H9 (cell line): ENCODE results near the gene CLEC1A. TPM values are rescaled to one million over a fixed set of nuclear protein-coding genes. Genes with fewer than 3 reads are reported as not detected.

Experiments used
- DNase-seq: peaks from one replicate; pipeline ENCODE4 v3.0.0-alpha.2; 2017
- H2AFZ ChIP-seq: one replicate; pipeline ENCODE4 v1.6.1; 2013; ENCODE audit warnings: mild to moderate bottlenecking, low read length, control low read depth, moderate library complexity
- H2AK5ac ChIP-seq: 2 replicates; pipeline ENCODE4 v1.6.1; 2013; ENCODE audit warnings: low read length, control low read depth, mixed read lengths; ENCODE audit not compliant: insufficient read length
- H2BK120ac ChIP-seq: one replicate; pipeline ENCODE4 v1.6.1; 2013; ENCODE audit warnings: low read depth, mild to moderate bottlenecking, low read length, control low read depth, inconsistent platforms; ENCODE audit not compliant: poor library complexity, severe bottlenecking
- H2BK12ac ChIP-seq: 2 replicates; pipeline ENCODE4 v1.6.1; 2013; ENCODE audit warnings: low read length, control low read depth, mixed read lengths, low read depth; ENCODE audit not compliant: insufficient read length
- H2BK15ac ChIP-seq: 2 replicates; pipeline ENCODE4 v1.6.1; 2013; ENCODE audit warnings: low read depth, low read length, control low read depth
- H2BK20ac ChIP-seq: one replicate; pipeline ENCODE4 v1.6.1; 2013; ENCODE audit warnings: low read depth, mild to moderate bottlenecking, low read length, control low read depth, inconsistent platforms; ENCODE audit not compliant: poor library complexity, severe bottlenecking
- H2BK5ac ChIP-seq: 2 replicates; pipeline ENCODE4 v1.6.1; 2013; ENCODE audit warnings: low read length, control low read depth, mixed read lengths; ENCODE audit not compliant: insufficient read length
- H3K14ac ChIP-seq: 2 replicates; pipeline ENCODE4 v1.6.1; 2013; ENCODE audit warnings: low read length, control low read depth; ENCODE audit not compliant: insufficient read depth
- H3K18ac ChIP-seq: 2 replicates; pipeline ENCODE4 v1.6.1; 2013; ENCODE audit warnings: low read depth, mild to moderate bottlenecking, mixed read lengths, low read length, control low read depth; ENCODE audit not compliant: insufficient read length
- H3K23ac ChIP-seq: 2 replicates; pipeline ENCODE4 v1.6.1; 2013; ENCODE audit warnings: low read length, control low read depth, mixed read lengths, low read depth; ENCODE audit not compliant: insufficient read length
- H3K23me2 ChIP-seq: 2 replicates; pipeline ENCODE4 v1.6.1; 2013; ENCODE audit warnings: low read depth, mild to moderate bottlenecking, mixed read lengths, low read length, control low read depth; ENCODE audit not compliant: insufficient read length, poor library complexity, severe bottlenecking
- H3K27ac ChIP-seq: 2 replicates; pipeline ENCODE4 v1.5.1; 2013; ENCODE audit warnings: low read length, control low read depth, mixed read lengths, low read depth; ENCODE audit not compliant: insufficient read length
- H3K27me3 ChIP-seq: 2 replicates; pipeline ENCODE4 v1.6.1; 2013; ENCODE audit warnings: low read length, control low read depth, inconsistent platforms; ENCODE audit not compliant: insufficient read depth
- H3K4ac ChIP-seq: 2 replicates; pipeline ENCODE4 v1.6.1; 2013; ENCODE audit warnings: low read depth, mild to moderate bottlenecking, control low read depth, inconsistent platforms, low read length, moderate library complexity
- H3K4me1 ChIP-seq: 2 replicates; pipeline ENCODE4 v1.6.1; 2013; ENCODE audit warnings: low read length, control low read depth, inconsistent platforms; ENCODE audit not compliant: insufficient read depth
- H3K4me2 ChIP-seq: 2 replicates; pipeline ENCODE4 v1.6.1; 2013; ENCODE audit warnings: low read length, control low read depth, mixed read lengths; ENCODE audit not compliant: insufficient read length, insufficient read depth
- H3K56ac ChIP-seq: 2 replicates; pipeline ENCODE4 v1.6.1; 2013; ENCODE audit warnings: low read depth, mild to moderate bottlenecking, mixed read lengths, low read length, control low read depth; ENCODE audit not compliant: insufficient read length
- H3K79me1 ChIP-seq: 2 replicates; pipeline ENCODE4 v1.6.1; 2013; ENCODE audit warnings: low read depth, mild to moderate bottlenecking, moderate library complexity, low read length, control low read depth, inconsistent platforms; ENCODE audit not compliant: insufficient read depth, poor library complexity, severe bottlenecking
- H3K79me2 ChIP-seq: 2 replicates; pipeline ENCODE4 v1.6.1; 2013; ENCODE audit warnings: low read length, control low read depth, inconsistent platforms; ENCODE audit not compliant: insufficient read depth
- H3K9ac ChIP-seq: 2 replicates; pipeline ENCODE4 v1.6.1; 2013; ENCODE audit warnings: low read length, control low read depth, mixed read lengths; ENCODE audit not compliant: insufficient read length; ENCODE audit errors: extremely low read depth
- H3K9me3 ChIP-seq: one replicate; pipeline ENCODE4 v1.6.1; 2013; ENCODE audit warnings: low read depth, low read length, inconsistent platforms; ENCODE audit not compliant: control insufficient read depth
- H3T11ph ChIP-seq: one replicate; pipeline ENCODE4 v1.6.1; 2013; ENCODE audit warnings: mild to moderate bottlenecking, low read length, control low read depth, inconsistent platforms
- H4K20me1 ChIP-seq: one replicate; pipeline ENCODE4 v1.6.1; 2013; ENCODE audit not compliant: control insufficient read depth, insufficient read length, insufficient read depth
- H4K5ac ChIP-seq: 2 replicates; pipeline ENCODE4 v1.6.1; 2013; ENCODE audit warnings: low read depth, mild to moderate bottlenecking, mixed read lengths, low read length, control low read depth; ENCODE audit not compliant: insufficient read length
- H4K8ac ChIP-seq: replicated peaks from 2 replicates; pipeline ENCODE4 v1.6.1; 2013; ENCODE audit warnings: low read length, control low read depth, mixed read lengths, low read depth; ENCODE audit not compliant: insufficient read length
- H4K91ac ChIP-seq: 2 replicates; pipeline ENCODE4 v1.6.1; 2013; ENCODE audit warnings: low read depth, mild to moderate bottlenecking, moderate library complexity, mixed read lengths, low read length, control low read depth; ENCODE audit not compliant: insufficient read length
- H3K27ac Mint-ChIP-seq, 3 experiments: 2 replicates in 2 of 3; 3 replicates in 1 of 3; pipeline ENCODE4 v1.8.0; 2020 to 2021; ENCODE audit warnings: mixed read lengths in 3 of 3, mild to moderate bottlenecking in 1 of 3, moderate library complexity in 1 of 3
- H3K27me3 Mint-ChIP-seq: 2 replicates; pipeline ENCODE4 v1.8.0; 2021; ENCODE audit warnings: low read depth, mild to moderate bottlenecking, moderate library complexity, mixed read lengths
- H3K36me3 Mint-ChIP-seq, 3 experiments: 2 replicates in 2 of 3; 3 replicates in 1 of 3; pipeline ENCODE4 v1.8.0; 2020 to 2021; ENCODE audit warnings: low read depth in 3 of 3, mixed read lengths in 3 of 3; ENCODE audit not compliant: insufficient read depth in 1 of 3
- H3K4me1 Mint-ChIP-seq, 2 experiments: 2 replicates each; pipeline ENCODE4 v1.8.0; 2020; ENCODE audit warnings: mixed read lengths in 2 of 2
- H3K4me3 Mint-ChIP-seq, 2 experiments: 2 replicates in 1 of 2; 3 replicates in 1 of 2; pipeline ENCODE4 v1.8.0; 2020 to 2021; ENCODE audit warnings: mild to moderate bottlenecking in 2 of 2, mixed read lengths in 2 of 2, moderate library complexity in 1 of 2
- H3K9me3 Mint-ChIP-seq, 2 experiments: 2 replicates in 1 of 2; 3 replicates in 1 of 2; pipeline ENCODE4 v1.8.0; 2020; ENCODE audit warnings: mild to moderate bottlenecking in 2 of 2, mixed read lengths in 2 of 2, moderate library complexity in 1 of 2
- WGBS: extraction: QIAGEN DNeasy Blood & Tissue Kit; methylation state at CpG from one replicate; pipeline ENCODE4 v1.1.7; 2013; ENCODE audit warnings: missing lambda C conversion rate, low lambda C conversion rate, mixed read lengths; ENCODE audit not compliant: insufficient read length; ENCODE audit errors: extremely low coverage; 5-methylcytosine and 5-hydroxymethylcytosine counted together
- total RNA-seq: library from RNA; stranded (reverse); gene quantifications from 2 replicates; pipeline ENCODE4 v1.2.1, GENCODE V29; 2021
- TF ChIP-seq, protein P1 (sequence below): fragments of 200-600 bp; sonication (generic); conservative IDR thresholded peaks from 3 replicates; pipeline ENCODE4 v1.8.0; 2021; ENCODE audit warnings: antibody characterized with exemption, mild to moderate bottlenecking

Gene CLEC1A
- total RNA-seq, 1 experiment from 2014 or later, result not detected

DNA sequence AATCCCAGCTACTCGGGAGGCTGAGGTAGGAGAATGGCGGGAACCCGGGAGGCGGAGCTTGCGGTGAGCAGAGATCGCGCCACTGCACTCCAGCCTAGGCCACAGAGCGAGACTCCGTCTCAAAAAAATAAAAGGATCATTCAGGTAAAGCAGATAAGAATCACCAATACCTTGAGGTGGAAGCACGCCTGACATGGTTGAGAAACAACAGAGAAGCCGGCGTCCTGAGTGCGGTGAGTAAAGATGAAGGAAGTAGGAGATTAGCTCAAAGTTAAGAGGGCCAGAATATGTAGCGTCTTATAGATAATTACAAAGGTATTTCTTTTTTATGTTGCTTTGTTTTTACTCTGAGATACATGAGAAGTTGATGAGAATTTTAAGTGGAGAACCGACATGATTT is 16.5 kb upstream of the CLEC1A start:
- Histone ChIP-seq H2BK5ac (no peak overlapping the region), H3K56ac (no peak overlapping the region), H2BK120ac (no peak overlapping the region), H3K9me3 (no peaks in the 10 kb centered on the region), H4K5ac (no peak overlapping the region), H4K20me1 (no peaks in the 10 kb centered on the region), H3K79me2 (no peaks in the 10 kb centered on the region), H2BK15ac (no peak overlapping the region), H4K8ac (no peak overlapping the region), H3K23me2 (no peaks in the 10 kb centered on the region), H3K27ac (no peak overlapping the region), H2BK12ac (no peak overlapping the region), H2AK5ac (no peak overlapping the region), H3K18ac (no peak overlapping the region), H3K4me2 (no peak overlapping the region), H2BK20ac (no peak overlapping the region), H3K79me1 (no peaks in the 10 kb centered on the region), H3K27me3 (no peaks in the 10 kb centered on the region), H4K91ac (no peak overlapping the region), H3T11ph (no peak overlapping the region), H3K14ac (no peak overlapping the region), H3K4me1 (no peaks in the 10 kb centered on the region), H2AFZ (no peak overlapping the region), H3K23ac (no peak overlapping the region), H3K4ac (no peak overlapping the region), H3K9ac (no peak overlapping the region)
- Mint-ChIP-seq H3K4me1 (no peaks in the 10 kb centered on the region), H3K9me3 (peaks cover 7% of the 10 kb centered on the region in 2 experiments; a peak in 4 of 5 replicates), H3K4me3 (no peak overlapping the region), H3K27ac (no peak overlapping the region), H3K36me3 (peaks cover 0 to 18% (median 7%) of the 10 kb centered on the region in 3 experiments; a peak in 4 of 7 replicates), H3K27me3 (peaks cover 3% of the 10 kb centered on the region; the same call in 1 of the 2 replicates)
- no CpG with 5 or more reads among the region's 15 CpGs for WGBS
- TF ChIP-seq, protein P1, sequence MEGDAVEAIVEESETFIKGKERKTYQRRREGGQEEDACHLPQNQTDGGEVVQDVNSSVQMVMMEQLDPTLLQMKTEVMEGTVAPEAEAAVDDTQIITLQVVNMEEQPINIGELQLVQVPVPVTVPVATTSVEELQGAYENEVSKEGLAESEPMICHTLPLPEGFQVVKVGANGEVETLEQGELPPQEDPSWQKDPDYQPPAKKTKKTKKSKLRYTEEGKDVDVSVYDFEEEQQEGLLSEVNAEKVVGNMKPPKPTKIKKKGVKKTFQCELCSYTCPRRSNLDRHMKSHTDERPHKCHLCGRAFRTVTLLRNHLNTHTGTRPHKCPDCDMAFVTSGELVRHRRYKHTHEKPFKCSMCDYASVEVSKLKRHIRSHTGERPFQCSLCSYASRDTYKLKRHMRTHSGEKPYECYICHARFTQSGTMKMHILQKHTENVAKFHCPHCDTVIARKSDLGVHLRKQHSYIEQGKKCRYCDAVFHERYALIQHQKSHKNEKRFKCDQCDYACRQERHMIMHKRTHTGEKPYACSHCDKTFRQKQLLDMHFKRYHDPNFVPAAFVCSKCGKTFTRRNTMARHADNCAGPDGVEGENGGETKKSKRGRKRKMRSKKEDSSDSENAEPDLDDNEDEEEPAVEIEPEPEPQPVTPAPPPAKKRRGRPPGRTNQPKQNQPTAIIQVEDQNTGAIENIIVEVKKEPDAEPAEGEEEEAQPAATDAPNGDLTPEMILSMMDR, result no peak
- no peak for DNase-seq
